GM08714 (cell line): Measurements from ENCODE around the gene THBS4.
A peak's percentile ranks its signal among the peaks of the same experiment; 100 is the strongest.
"Not testable (repeated sequence)": the region's sequence is repeated elsewhere in the genome, so short reads cannot be mapped to it uniquely, and the experiment has no call there.

ENCODE experiments used
- H3K4me3 ChIP-seq: fragments of 200-500 bp; sonication (Bioruptor generic); 2 replicates; pipeline ENCODE4 v1.5.1; 2014; ENCODE audit warnings: mild to moderate bottlenecking, low read length, inconsistent platforms
- ZNF274 ChIP-seq: IDR thresholded peaks from 2 replicates; pipeline ENCODE4 v1.6.1; 2012; ENCODE audit warnings: mild to moderate bottlenecking, low read depth, low read length

Gene THBS4

DNA sequence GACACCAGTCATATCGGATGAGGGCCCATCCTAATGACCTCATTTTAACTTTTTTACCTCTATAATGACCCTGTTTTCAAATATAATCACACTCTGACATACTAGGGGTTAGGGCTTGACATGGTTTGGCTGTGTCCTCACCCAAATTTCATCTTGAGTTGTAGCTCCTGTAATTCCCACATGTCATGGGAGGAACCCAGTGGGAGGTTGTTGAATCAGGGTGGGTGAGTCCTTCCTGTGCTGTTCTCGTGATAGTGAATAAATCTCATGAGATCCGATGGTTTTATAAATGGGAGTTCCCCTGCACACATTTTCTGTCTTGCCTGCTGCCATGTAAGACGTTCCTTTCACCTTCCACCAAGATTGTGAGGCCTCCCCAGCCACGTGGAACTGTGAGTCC lies 71.8 kb downstream of the THBS4 start:
- H3K4me3 ChIP-seq, result no peak overlapping the region
- TF ChIP-seq ZNF274, result no peak

DNA sequence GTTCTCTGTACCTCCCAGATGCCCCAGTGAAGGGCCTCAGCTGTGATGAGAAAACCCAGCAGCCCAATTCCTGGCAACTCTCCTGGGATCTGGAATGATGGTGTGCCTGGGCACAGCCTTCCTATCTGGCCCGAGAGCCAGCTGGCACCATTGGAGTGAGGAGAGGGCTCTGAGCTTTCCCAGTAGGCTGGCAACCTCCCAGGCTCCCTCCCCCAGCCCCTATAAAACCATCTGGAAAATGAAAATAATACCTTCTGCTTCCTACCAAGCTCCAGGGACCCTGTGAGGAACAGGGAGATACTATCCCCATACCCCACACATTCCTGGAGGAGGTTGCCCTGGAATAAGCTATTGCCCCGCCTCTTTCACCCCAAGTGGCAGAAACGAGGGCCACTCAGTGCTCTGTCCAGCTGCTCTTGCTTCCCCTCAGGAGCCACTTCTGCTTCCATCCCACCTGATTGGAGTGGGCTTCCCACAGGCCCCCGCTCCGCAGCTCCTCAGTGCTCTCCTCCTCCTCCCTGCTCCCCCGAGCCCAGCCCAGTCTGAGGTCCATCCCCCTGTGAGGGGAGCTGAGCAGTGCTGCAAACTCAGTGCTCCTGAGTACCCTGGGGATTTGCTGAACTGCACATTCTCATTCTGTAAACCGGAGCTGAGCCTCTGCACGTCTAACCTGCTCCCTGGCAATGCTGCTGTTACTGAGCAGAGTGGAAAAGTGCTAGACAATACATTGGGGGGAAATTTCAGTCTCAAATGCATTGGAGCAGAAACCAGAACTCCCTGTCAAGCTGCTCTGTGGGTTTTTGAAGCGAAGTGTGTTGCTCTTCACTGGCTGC lies 74.7 kb downstream of the THBS4 start:
- H3K4me3 ChIP-seq, result no peak overlapping the region
- no peak for TF ChIP-seq ZNF274

DNA sequence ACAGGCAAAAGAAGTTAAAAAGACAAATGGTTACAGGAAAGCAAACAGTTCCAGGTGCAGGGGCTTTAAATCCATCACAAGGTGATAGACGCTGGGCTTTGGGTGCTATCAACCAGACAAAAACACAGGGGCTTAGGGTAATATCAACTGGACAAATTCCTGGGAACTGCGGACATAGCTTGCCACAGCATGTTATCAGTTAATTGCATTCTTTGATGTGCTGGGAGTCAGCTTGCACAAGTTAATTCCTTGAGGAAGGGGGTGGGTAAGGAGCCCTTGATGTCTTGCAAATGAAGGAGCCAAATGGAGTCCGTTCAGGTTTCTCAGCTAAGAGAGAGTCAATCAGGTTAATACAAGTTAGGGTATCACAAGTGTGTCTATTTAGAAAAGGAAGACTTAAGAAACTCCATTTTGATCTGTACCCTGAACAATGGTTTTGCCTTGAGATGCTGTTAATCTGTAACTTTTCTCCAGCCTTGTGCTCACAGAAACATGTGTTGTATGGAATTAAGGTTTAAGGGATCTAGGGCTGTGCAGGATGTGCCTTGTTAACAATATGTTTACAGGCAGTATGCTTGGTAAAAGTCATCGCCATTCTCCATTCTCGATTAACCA lies 76.3 kb downstream of the THBS4 start:
- not testable (repeated sequence) for H3K4me3 ChIP-seq

DNA sequence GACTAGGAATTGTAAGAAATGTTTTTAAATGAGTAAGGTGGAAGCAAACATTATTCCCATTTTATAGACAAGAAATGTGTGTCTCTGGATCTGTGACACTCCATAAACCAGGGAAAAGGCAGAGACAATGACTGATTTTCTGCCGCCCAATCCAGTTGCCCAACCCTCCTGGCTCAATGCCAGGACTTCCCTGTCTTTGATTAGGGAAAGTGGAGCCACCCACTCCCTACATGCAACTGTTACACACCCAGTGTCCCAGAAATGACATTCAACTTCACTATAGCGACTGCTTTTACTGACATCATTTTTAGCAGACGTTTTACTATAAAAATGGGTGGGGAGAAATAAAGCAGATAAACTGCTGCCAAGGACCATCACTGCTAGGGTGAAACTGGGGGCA lies 79.7 kb downstream of the THBS4 start:
- no peak overlapping the region for H3K4me3 ChIP-seq
- TF ChIP-seq ZNF274, result no peak

DNA sequence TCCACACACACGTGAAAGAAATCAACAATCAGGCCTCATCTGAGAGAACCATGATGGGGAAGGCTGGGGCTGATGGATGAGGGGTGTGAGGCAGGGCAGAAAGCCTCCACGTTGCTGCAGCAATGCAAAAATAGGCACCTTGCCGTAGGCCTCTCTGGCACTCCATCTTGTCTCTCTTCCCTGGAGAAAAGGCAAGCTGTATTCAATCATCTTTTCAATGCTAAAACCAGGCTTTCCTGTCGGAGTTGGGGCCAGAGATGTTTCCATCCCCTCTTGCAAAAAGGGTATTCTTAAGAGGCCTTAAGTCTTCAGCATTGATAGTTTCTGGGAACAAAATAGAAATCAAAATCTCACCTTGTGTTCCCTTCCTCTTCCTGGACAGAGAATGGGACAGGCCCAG lies 80.9 kb downstream of the THBS4 start:
- no peak for TF ChIP-seq ZNF274
- no peak overlapping the region for H3K4me3 ChIP-seq

DNA sequence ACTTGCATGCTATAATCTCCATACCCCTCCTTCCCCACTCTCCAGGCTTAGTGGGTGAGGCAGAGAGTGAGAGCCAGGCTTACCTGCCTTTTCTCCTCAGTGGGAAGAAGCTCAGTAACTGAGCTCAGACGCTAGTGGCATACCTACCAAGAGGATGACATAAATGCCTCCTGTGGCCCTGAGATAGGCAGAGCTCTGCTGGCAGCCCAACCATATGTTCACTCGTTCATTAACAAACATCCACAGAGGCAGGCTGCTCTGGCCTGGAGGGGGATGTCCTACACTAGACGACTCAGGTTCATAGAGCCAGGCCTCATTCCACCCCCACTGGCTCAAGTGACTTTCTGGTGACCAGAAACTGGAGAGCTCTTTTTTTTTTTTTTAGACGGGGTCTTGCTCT lies 81.3 kb downstream of the THBS4 start:
- TF ChIP-seq ZNF274, result no peak
- no peak overlapping the region for H3K4me3 ChIP-seq

DNA sequence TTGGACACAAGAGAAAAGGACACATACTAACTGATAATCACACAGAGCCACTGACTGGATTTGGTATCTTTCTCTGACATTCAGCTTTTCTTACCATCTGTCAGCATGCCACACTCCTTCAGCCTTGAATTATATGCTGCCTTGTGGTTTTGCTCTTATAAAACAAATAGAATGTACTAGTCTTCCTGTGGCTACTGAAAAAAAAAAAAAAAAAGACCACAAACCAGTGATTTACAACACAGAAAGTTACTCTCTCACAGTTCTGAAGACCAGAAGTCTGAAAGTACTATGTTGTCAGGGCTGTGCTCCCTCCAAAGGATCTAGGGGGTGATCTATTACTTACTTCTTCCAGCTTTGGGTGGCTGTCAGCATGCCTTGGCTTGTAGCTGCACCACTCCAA lies 82.3 kb downstream of the THBS4 start:
- H3K4me3 ChIP-seq, result no peak overlapping the region
- no peak for TF ChIP-seq ZNF274

DNA sequence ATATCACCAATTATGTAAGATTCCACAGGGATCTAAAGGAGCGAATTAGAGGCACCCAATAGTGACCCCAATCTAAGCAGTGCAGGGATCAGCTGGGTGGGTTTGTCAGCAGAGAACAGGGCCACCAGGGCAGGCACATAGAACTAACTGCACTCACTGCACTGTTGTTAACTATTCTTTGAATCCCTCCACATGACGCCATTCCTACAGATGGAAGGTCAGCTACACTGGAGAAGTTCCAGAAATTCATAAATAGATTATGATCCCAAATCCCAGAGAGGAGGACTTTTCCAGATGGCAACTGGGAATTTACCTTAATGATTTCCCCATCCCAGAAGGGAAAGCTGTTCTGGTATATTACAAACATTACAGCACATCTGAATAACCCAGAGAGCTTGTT lies 84.2 kb downstream of the THBS4 start:
- H3K4me3 ChIP-seq, result no peak overlapping the region
- TF ChIP-seq ZNF274, result no peak

DNA sequence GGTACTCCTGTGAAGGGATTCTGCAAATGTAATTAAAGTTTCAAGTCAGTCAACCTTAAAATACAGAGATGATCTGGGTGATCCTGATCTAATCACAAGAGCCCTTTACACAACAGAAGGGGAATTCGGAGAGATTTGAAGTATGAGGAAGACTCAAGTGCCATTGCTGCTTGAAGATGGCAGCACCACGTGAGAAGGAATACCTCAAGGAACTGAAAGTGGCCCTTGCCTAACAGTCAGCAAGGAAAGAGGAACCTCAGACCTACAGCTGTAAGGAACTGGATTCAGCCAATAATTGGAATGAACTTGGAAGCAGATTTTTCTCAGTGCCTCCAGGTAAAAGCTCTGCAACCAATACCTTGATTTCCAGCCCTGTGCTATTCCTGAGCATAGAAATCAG lies 87.4 kb downstream of the THBS4 start:
- no peak for TF ChIP-seq ZNF274
- no peak overlapping the region for H3K4me3 ChIP-seq

DNA sequence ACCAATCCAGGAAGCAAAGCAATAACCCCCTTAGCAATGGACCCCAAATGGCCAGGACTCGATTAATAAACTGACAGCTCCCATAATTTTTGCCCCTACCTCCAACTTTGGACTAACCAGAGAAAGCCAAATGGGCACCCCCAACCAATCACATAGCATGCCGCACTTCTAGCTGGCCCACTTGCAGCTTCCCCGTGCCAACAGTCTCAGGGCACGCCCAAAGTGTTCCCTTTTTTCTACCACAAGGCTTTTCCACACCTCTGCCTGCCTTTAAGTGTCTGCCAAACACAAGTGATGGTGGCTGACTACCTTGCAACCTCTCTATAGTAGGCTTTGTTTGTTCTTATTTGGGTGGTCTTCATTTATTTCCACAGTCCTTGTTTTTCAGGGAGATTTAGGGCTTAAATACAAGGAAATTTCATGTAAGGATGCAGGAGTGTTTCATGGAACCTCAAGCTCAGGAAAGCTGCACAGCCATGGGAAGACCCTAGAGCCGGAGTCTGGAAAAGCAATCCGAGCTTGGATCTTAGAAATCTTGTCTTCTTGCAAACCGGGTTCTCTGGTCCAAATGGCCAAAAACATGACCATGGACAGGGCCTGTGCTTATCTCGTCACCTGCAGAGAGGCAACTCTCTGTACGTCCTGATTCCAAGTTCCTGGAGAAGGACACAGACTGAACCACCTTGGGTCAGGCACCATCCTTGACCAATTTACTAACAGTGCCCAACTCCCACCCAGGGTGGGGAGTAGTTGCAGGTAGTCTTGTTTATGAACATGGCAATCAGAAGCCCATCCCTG lies 89.2 kb downstream of the THBS4 start:
- H3K4me3 ChIP-seq, result no peak overlapping the region
- TF ChIP-seq ZNF274, result no peak

DNA sequence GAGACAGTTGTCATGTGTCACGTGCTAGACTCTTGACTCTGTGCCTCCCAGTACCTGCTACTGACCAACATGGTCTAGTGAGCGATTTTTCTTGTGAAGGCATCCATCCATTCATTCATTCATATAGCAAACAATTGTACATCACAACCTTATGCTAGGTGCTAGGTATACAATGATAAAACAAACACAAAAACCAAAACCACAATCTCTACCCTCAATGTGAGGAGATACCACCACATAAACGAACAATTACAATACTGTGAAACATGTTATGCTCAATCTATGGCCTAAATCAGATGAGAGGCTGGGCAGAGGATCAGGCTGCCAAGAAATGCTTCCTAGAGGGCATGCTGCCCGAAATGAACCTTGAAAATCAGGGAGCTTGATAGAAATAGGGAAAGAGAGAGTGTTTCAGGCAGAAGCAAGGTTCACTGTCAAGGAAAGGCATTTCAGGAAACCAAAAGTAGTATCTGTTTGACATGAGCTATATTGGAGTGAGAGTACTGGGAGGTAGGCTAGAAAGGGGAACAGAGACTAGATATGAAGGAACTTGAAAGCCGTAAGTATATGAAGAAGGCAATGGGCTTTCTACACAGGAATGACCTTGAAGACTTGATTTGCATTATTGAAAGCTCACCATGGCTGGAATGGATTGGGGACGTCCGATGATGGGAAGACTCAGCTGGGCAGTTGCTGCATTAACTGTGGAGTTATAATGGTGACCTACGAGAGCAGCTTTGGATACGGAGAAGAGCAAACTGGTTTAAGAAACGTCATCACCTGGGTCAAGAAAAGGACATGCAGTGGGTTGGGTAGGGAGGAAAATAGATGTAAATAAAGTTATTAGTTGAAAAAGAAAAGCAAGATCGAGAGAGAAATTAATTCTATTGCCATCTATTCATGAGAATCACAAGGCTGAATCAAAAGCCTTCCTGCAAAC lies 90.1 kb downstream of the THBS4 start:
- TF ChIP-seq ZNF274, result no peak
- H3K4me3 ChIP-seq, result peak overlapping the region; percentile 71; the same call in 1 of the 2 replicates

DNA sequence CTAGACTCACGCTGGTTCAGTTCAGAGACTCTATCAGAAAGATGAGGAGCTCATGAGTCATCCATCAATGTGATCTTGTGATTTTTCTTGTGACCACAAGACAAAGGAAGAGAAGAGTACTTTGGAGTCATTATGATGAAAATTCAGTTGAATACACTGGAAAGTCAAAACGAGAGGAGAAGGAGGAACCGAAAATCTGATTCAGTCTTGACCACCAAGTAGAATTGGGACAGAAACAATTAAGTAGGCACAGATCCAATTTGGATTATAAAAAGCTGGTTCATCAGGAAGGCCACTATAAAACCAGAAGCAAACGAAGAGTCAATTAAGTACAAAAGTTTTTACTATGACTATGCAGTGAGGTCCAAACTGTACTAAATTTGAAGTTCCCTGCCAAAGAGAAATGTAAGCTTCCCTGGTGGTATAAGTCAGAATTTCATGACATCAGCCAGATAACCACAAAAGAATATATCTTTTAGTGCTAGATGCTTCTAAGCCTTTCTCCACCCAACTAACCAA lies 90.9 kb downstream of the THBS4 start:
- TF ChIP-seq ZNF274, result no peak
- H3K4me3 ChIP-seq, result peak overlapping the region; percentile 71; the same call in 1 of the 2 replicates

DNA sequence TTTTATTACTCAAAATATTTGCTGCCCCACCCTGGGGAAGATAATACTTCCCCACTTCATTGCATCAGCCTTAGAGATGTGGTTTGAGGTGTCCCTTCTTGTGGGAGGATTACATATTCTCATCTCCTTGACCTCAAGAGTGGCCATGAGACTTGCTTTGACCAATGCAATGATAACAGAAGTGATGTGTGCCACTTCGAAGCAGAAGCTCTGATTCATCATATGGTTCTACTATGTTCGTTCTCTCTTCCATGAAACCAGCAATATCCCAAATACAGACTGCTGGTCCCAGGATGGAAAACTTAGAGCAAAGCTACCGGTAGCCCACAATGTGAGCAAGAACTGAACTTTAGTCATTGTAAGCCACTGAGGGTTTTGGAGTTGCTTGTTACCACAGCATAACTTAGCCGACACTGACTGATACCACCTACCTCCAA lies 92.0 kb downstream of the THBS4 start:
- TF ChIP-seq ZNF274, result no peak
- no peak overlapping the region for H3K4me3 ChIP-seq

DNA sequence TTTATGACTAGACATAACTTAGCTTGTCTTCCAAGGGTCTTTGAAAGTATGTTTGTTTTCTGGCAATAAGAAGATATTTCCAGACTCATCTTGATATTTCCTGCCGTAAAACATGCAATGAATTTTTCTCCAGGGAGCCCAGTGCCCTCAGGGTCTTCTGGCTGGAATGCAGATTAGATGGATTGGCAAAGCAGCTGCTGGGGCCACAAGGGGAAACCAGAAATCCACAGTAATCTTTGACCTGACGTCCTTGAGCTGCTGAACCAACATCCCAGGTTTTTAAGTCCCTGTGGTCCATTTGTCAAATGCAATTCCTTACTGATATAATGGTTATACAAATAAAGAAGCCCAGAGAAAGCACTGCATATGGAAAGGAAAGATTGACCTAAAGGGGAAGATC lies 93.0 kb downstream of the THBS4 start:
- no peak for TF ChIP-seq ZNF274
- no peak overlapping the region for H3K4me3 ChIP-seq

DNA sequence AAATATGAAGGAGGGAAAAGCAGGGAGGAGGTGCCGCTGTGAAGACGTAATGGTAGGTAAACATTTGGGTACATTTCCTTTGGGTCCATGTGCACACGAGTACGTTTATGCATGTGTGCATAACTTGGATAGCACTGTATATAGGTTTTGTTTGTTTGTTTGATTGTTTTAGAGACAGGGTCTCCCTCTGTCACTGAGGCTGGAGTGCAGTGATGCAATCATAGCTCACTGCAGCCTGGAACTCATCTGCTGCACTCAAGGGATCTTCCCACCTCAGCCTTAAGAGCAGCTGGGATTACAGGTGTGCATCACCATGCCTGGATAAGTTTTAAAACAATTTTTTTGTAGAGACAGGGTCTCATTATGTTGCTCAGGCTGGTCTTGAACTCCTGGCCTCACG lies 94.0 kb downstream of the THBS4 start:
- TF ChIP-seq ZNF274, result no peak
- H3K4me3 ChIP-seq, result no peak overlapping the region
